H1 (cell line): ENCODE measurements around the gene COPZ2. TPM values are rescaled to one million over a fixed set of nuclear protein-coding genes. Genes with fewer than 3 reads are reported as not detected.

Experiments
- CTCF ChIA-PET: fragments of 300-600 bp; sonication (Branson Sonifier 250); formaldehyde crosslinking; loops from one replicate; lab custom pipeline; 2021; ENCODE audit not compliant: partially characterized antibody; lab: Charles Lee
- POLR2A ChIA-PET: fragments of 300-600 bp; sonication (Branson Sonifier 250); formaldehyde crosslinking; loops from one replicate; lab custom pipeline; 2021; ENCODE audit warnings: inconsistent platforms; ENCODE audit not compliant: partially characterized antibody; lab: Charles Lee
- DNase-seq, 2 experiments: peaks; one replicate each; pipeline versions ENCODE4 v3.0.0 to v3.0.0-alpha.2; 2010 to 2022; ENCODE audit warnings: low spot score in 2 of 2, low read depth in 1 of 2, mixed read lengths in 1 of 2
- FAIRE-seq: peaks from 2 replicates; lab custom pipeline; 2011; peaks lifted over from hg19 to GRCh38; lab: Jason Lieb, UNC
- H2AFZ ChIP-seq: 2 replicates; pipeline ENCODE4 v1.8.1; 2012; ENCODE audit warnings: low read length, inconsistent platforms
- H2AK5ac ChIP-seq: 2 replicates; pipeline ENCODE4 v1.6.1; 2013; ENCODE audit warnings: low read depth, low read length
- H2BK120ac ChIP-seq: replicated peaks from 2 replicates; pipeline ENCODE3; 2013; ENCODE audit warnings: low read depth, low read length, inconsistent platforms
- H2BK12ac ChIP-seq: 2 replicates; pipeline ENCODE4 v1.6.1; 2013; ENCODE audit warnings: low read depth, low read length
- H2BK15ac ChIP-seq: 2 replicates; pipeline ENCODE4 v1.6.1; 2013; ENCODE audit warnings: low read length
- H2BK20ac ChIP-seq: 2 replicates; pipeline ENCODE4 v1.6.1; 2013; ENCODE audit warnings: low read length
- H2BK5ac ChIP-seq: 2 replicates; pipeline ENCODE4 v1.6.1; 2013; ENCODE audit warnings: low read depth, low read length
- H3K14ac ChIP-seq: 2 replicates; pipeline ENCODE4 v1.6.1; 2013; ENCODE audit warnings: inconsistent platforms; ENCODE audit not compliant: insufficient read length
- H3K18ac ChIP-seq: 2 replicates; pipeline ENCODE4 v1.6.1; 2013; ENCODE audit warnings: low read length; ENCODE audit errors: extremely low read depth
- H3K23ac ChIP-seq: 2 replicates; pipeline ENCODE4 v1.6.1; 2013; ENCODE audit warnings: inconsistent platforms; ENCODE audit not compliant: insufficient read length
- H3K23me2 ChIP-seq: 2 replicates; pipeline ENCODE4 v1.6.1; 2013; ENCODE audit warnings: low read depth, low read length
- H3K27ac ChIP-seq: 2 replicates; pipeline ENCODE4 v1.6.1; 2011; ENCODE audit warnings: low read depth, low read length, inconsistent platforms
- H3K27me3 ChIP-seq, 4 experiments: replicated peaks in 1 of 4; 1 replicate in 1 of 4; 2 replicates in 3 of 4; pipeline versions ENCODE4 v1.6.1 to v1.8.1; 2011 to 2013; ENCODE audit warnings: low read length in 3 of 4, mild to moderate bottlenecking in 3 of 4, inconsistent platforms in 2 of 4, mixed read lengths in 2 of 4, moderate library complexity in 1 of 4; ENCODE audit not compliant: control insufficient read depth in 3 of 4, insufficient read depth in 3 of 4; ENCODE audit errors: extremely low read depth in 1 of 4
- H3K36me3 ChIP-seq, 4 experiments: 2 replicates each; pipeline versions ENCODE4 v1.6.1 to v1.8.1; 2011 to 2013; ENCODE audit warnings: mild to moderate bottlenecking in 4 of 4, low read length in 3 of 4, moderate library complexity in 2 of 4, control low read depth in 1 of 4, inconsistent platforms in 1 of 4; ENCODE audit not compliant: insufficient read depth in 4 of 4, control insufficient read depth in 2 of 4
- H3K4ac ChIP-seq: replicated peaks from 2 replicates; pipeline ENCODE3; 2013; ENCODE audit warnings: low read length, low read depth, mixed read lengths, inconsistent platforms; ENCODE audit not compliant: insufficient read length
- H3K4me1 ChIP-seq, 4 experiments: replicated peaks in 1 of 4; 1 replicate in 1 of 4; 2 replicates in 3 of 4; pipeline versions ENCODE4 v1.6.1 to v1.8.1; 2011 to 2013; ENCODE audit warnings: low read length in 3 of 4, inconsistent platforms in 2 of 4, mixed read lengths in 1 of 4; ENCODE audit not compliant: insufficient read depth in 4 of 4, control insufficient read depth in 3 of 4
- H3K4me2 ChIP-seq, 2 experiments: 2 replicates each; pipeline versions ENCODE4 v1.6.1 to v1.8.1; 2011 to 2013; ENCODE audit warnings: low read depth in 2 of 2, low read length in 2 of 2, control low read depth in 1 of 2, inconsistent platforms in 1 of 2, mild to moderate bottlenecking in 1 of 2; ENCODE audit not compliant: insufficient read depth in 1 of 2
- H3K4me3 ChIP-seq, 4 experiments: fragments of 200-600, 300-600 bp in 1 of 4; sonication (generic), shearing (Covaris generic), sonication (Bioruptor Twin) in 1 of 4; 2 replicates each; pipeline versions ENCODE4 v1.5.1 to v1.8.1; 2011 to 2016; ENCODE audit warnings: low read length in 4 of 4, low read depth in 3 of 4, control low read depth in 2 of 4, inconsistent platforms in 2 of 4, mild to moderate bottlenecking in 2 of 4, mixed read lengths in 1 of 4, moderate library complexity in 1 of 4; ENCODE audit not compliant: insufficient read depth in 2 of 4; ENCODE audit errors: extremely low read depth in 1 of 4
- H3K56ac ChIP-seq: replicated peaks from 2 replicates; pipeline ENCODE3; 2013; ENCODE audit warnings: low read depth, mild to moderate bottlenecking, mixed read lengths, low read length, inconsistent platforms; ENCODE audit not compliant: insufficient read length
- H3K79me1 ChIP-seq: 2 replicates; pipeline ENCODE4 v1.6.1; 2013; ENCODE audit warnings: low read depth, low read length, control low read depth
- H3K79me2 ChIP-seq, 2 experiments: 2 replicates each; pipeline versions ENCODE4 v1.6.1 to v1.8.1; 2012 to 2013; ENCODE audit warnings: low read length in 2 of 2, mild to moderate bottlenecking in 2 of 2, inconsistent platforms in 1 of 2; ENCODE audit not compliant: insufficient read depth in 2 of 2, control insufficient read depth in 1 of 2
- H3K9ac ChIP-seq, 4 experiments: replicated peaks in 1 of 4; 1 replicate in 1 of 4; 2 replicates in 3 of 4; pipeline versions ENCODE4 v1.6.1 to v1.8.1; 2011 to 2013; ENCODE audit warnings: low read depth in 3 of 4, low read length in 3 of 4, control low read depth in 2 of 4, mild to moderate bottlenecking in 2 of 4, moderate library complexity in 2 of 4, inconsistent platforms in 1 of 4; ENCODE audit errors: extremely low read depth in 1 of 4
- H3K9me3 ChIP-seq, 2 experiments: 2 replicates each; pipeline versions ENCODE4 v1.6.1 to v1.8.1; 2012 to 2013; ENCODE audit warnings: mild to moderate bottlenecking in 2 of 2, moderate library complexity in 2 of 2, control low read depth in 1 of 2, inconsistent platforms in 1 of 2, low read depth in 1 of 2, low read length in 1 of 2, mixed read lengths in 1 of 2; ENCODE audit not compliant: insufficient read depth in 2 of 2
- H4K20me1 ChIP-seq, 2 experiments: replicated peaks in 1 of 2; 2 replicates each; pipeline versions ENCODE3 to v1.8.1; 2011 to 2013; ENCODE audit warnings: inconsistent platforms in 2 of 2, low read length in 2 of 2, mild to moderate bottlenecking in 1 of 2; ENCODE audit not compliant: insufficient read depth in 2 of 2, control insufficient read depth in 1 of 2
- H4K5ac ChIP-seq: 2 replicates; pipeline ENCODE4 v1.6.1; 2013; ENCODE audit warnings: low read length, low read depth, mixed read lengths, inconsistent platforms; ENCODE audit not compliant: insufficient read length
- H4K8ac ChIP-seq: 2 replicates; pipeline ENCODE4 v1.8.0; 2013; ENCODE audit warnings: mild to moderate bottlenecking, moderate library complexity, low read length, inconsistent platforms; ENCODE audit not compliant: insufficient read depth; ENCODE audit errors: extremely low read depth
- H4K91ac ChIP-seq: replicated peaks from 2 replicates; pipeline ENCODE3; 2013; ENCODE audit warnings: low read length, mixed read lengths, inconsistent platforms; ENCODE audit not compliant: insufficient read length
- ASH2L ChIP-seq: fragments of 200-600, 300-600 bp; sonication (generic); IDR thresholded peaks from one replicate; pipeline ENCODE4 v1.7.1; 2017; ENCODE audit warnings: low read length
- CEBPB ChIP-seq: IDR thresholded peaks from 2 replicates; pipeline ENCODE4 v1.6.1; 2012; ENCODE audit warnings: low read depth, low read length
- CHD1 ChIP-seq: IDR thresholded peaks from 2 replicates; pipeline ENCODE4 v1.6.1; 2012; ENCODE audit warnings: low read depth, low read length, improper control_type of control experiment
- EGR1 ChIP-seq: IDR thresholded peaks from 2 replicates; pipeline ENCODE4 v1.6.1; 2011; ENCODE audit warnings: low read depth, low read length, borderline replicate concordance
- MAX ChIP-seq: IDR thresholded peaks from 2 replicates; pipeline ENCODE4 v1.6.1; 2012; ENCODE audit warnings: inconsistent platforms
- NANOG ChIP-seq: IDR thresholded peaks from 2 replicates; pipeline ENCODE4 v1.6.1; 2011; ENCODE audit warnings: low read length, low read depth, mild to moderate bottlenecking, inconsistent platforms; ENCODE audit not compliant: insufficient read depth, poor library complexity, severe bottlenecking
- NRF1 ChIP-seq: IDR thresholded peaks from 2 replicates; pipeline ENCODE4 v1.6.1; 2011; ENCODE audit warnings: mild to moderate bottlenecking, low read depth, low read length, improper control_type of control experiment
- RFX5 ChIP-seq: IDR thresholded peaks from 2 replicates; pipeline ENCODE4 v1.6.1; 2011; ENCODE audit warnings: low read depth, low read length, improper control_type of control experiment, borderline replicate concordance
- SP4 ChIP-seq: IDR thresholded peaks from 2 replicates; pipeline ENCODE4 v1.6.1; 2012; ENCODE audit warnings: low read length, inconsistent platforms
- TCF12 ChIP-seq: IDR thresholded peaks from 2 replicates; pipeline ENCODE4 v1.6.1; 2011; ENCODE audit warnings: low read depth, mild to moderate bottlenecking, low read length
- TEAD4 ChIP-seq: IDR thresholded peaks from 2 replicates; pipeline ENCODE4 v1.6.1; 2012; ENCODE audit warnings: low read depth, low read length, inconsistent platforms, mixed read lengths
- YY1 ChIP-seq: IDR thresholded peaks from 2 replicates; pipeline ENCODE4 v1.6.1; 2011; ENCODE audit warnings: low read depth, mild to moderate bottlenecking, low read length
- ZNF274 ChIP-seq: IDR thresholded peaks from 2 replicates; pipeline ENCODE4 v1.7.0; 2012; ENCODE audit warnings: low read length, borderline replicate concordance; ENCODE audit errors: extremely low read depth
- WGBS, 2 experiments: shearing (Covaris generic) in 1 of 2; methylation state at CpG; one replicate each; pipeline versions ENCODE4 v1.1.6 to v1.1.7; 2013 to 2015; ENCODE audit warnings: low lambda C conversion rate in 2 of 2, mixed read lengths in 2 of 2, inconsistent platforms in 1 of 2, low coverage in 1 of 2, missing lambda C conversion rate in 1 of 2; ENCODE audit not compliant: insufficient replicate concordance in 2 of 2, insufficient coverage in 1 of 2, insufficient read length in 1 of 2; ENCODE audit errors: extremely low coverage in 1 of 2, missing lambda C conversion rate in 1 of 2; 5-methylcytosine and 5-hydroxymethylcytosine counted together
- polyA plus RNA-seq, 7 experiments: library from polyadenylated mRNA; depleted of rRNA in 3 of 7; stranded (reverse) in 5 of 7; unstranded in 2 of 7; fragments of >200 nt in 5 of 7; fragments of 200-250 nt in 2 of 7; gene quantifications; 1 replicate in 5 of 7; 2 replicates in 1 of 7; 4 replicates in 1 of 7; pipeline versions ENCODE4 v1.2.1 to v1.2.3, GENCODE V29; 2011 to 2013; ENCODE audit warnings: missing spikeins in 2 of 7, mixed read lengths in 2 of 7
- total RNA-seq: library from RNA; stranded (reverse); fragmentation: NEBNext Ultra II Directional; extraction: Animal tissue kit (Norgen Biotek cat#: 25700); gene quantifications from 2 replicates; pipeline ENCODE4 v1.2.1, GENCODE V29; 2021
- TF ChIP-seq, protein P1 (sequence below): IDR thresholded peaks from 2 replicates; pipeline ENCODE4 v1.6.1; 2012; ENCODE audit warnings: inconsistent platforms

COPZ2 gene
- total and polyA plus RNA-seq, 2 of the 8 experiments (the other 6 are each of a cell fraction or from before 2014, with no cell fraction given), result 0.24 TPM; not detected in 1

DNA sequence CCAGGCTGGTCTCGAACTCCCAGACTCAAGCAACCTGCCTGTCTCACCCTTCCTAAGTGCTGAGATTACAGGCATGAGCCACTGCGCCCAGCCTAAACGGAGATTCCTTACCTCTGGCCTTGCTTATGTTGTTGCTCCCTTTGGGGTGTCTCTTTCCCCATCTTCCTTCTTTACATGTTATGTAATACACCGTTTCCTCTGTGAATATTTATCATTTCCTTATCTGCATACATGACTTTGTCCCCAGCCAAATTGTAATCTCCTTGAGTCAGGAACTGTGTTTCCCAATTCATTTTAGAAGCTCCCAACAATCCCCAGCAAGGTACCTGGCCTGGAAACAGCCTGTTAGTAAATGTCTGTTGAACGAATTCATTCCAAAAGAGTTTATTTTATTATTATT, 15.7 kb downstream of the COPZ2 start:
- Histone ChIP-seq H3K14ac (no peak overlapping the region), H3K27me3 (peaks cover 2 to 23% (median 17%) of the 10 kb centered on the region in 4 experiments), H3K4me3 (no peak overlapping the region), H2BK15ac (no peak overlapping the region), H2BK12ac (no peak overlapping the region), H4K8ac (no peak overlapping the region), H4K20me1 (no peaks in the 10 kb centered on the region), H2AK5ac (no peak overlapping the region), H3K56ac (no peak overlapping the region), H3K36me3 (no peaks in the 10 kb centered on the region), H4K5ac (no peak overlapping the region), H2BK120ac (no peak overlapping the region), H4K91ac (no peak overlapping the region), H3K4ac (no peak overlapping the region), H3K23me2 (peaks cover 18% of the 10 kb centered on the region), H2BK20ac (no peak overlapping the region), H2AFZ (no peak overlapping the region), H3K27ac (no peak overlapping the region), H3K9me3 (no peaks in the 10 kb centered on the region), H3K4me2 (no peak overlapping the region), H3K4me1 (peaks cover 0 to 21% (median 11%) of the 10 kb centered on the region in 4 experiments; a peak in 5 of 7 replicates), H3K9ac (no peak overlapping the region), H3K79me2 (no peaks in the 10 kb centered on the region), H2BK5ac (no peak overlapping the region), H3K18ac (no peak overlapping the region), H3K79me1 (no peaks in the 10 kb centered on the region), H3K23ac (no peak overlapping the region)
- ChIA-PET POLR2A (no interaction called here), CTCF (interaction anchor here (0.6 to 27.8 kb wide), 6 partner anchors 22 to 178 kb away, joined by 3 to 698 read pairs (median 149); partner anchors contain the start of genes CDK5RAP3, PNPO and PRR15L)
- DNase-seq, result no peak
- FAIRE-seq, result no peak
- TF ChIP-seq ZNF274, result no peak
- TF ChIP-seq RFX5, result no peak
- TF ChIP-seq YY1, result no peak
- TF ChIP-seq NRF1, result no peak
- TF ChIP-seq MAX, result no peak
- TF ChIP-seq CEBPB, result no peak
- TF ChIP-seq ASH2L, result no peak
- no peak for TF ChIP-seq NANOG
- TF ChIP-seq SP4, result no peak
- no peak for TF ChIP-seq TEAD4
- no peak for TF ChIP-seq EGR1
- no peak for TF ChIP-seq TCF12
- TF ChIP-seq, protein P1, sequence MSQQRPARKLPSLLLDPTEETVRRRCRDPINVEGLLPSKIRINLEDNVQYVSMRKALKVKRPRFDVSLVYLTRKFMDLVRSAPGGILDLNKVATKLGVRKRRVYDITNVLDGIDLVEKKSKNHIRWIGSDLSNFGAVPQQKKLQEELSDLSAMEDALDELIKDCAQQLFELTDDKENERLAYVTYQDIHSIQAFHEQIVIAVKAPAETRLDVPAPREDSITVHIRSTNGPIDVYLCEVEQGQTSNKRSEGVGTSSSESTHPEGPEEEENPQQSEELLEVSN, result no peak
- no peak for TF ChIP-seq CHD1
- 95% methylated on average over 5 of the region's 5 CpGs; no CpG with 5 or more reads in 1 of the 2 experiments for WGBS, 2 experiments
